22Rv1 (cell line): ENCODE data around the gene ODAD4.

Experiments used
- H3K27ac ChIP-seq: fragments of 450-650 bp; 2 replicates; pipeline ENCODE4 v1.5.1; 2017
- ZFX ChIP-seq: fragments of 450-650 bp; IDR thresholded peaks from 2 replicates; pipeline ENCODE4 v1.6.1; 2017; ENCODE audit warnings: antibody characterized with exemption, borderline replicate concordance
- TF ChIP-seq, protein P1 (sequence below): fragments of 450-650 bp; IDR thresholded peaks from 2 replicates; pipeline ENCODE4 v1.5.1; 2017; ENCODE audit warnings: mild to moderate bottlenecking

The ODAD4 gene

DNA sequence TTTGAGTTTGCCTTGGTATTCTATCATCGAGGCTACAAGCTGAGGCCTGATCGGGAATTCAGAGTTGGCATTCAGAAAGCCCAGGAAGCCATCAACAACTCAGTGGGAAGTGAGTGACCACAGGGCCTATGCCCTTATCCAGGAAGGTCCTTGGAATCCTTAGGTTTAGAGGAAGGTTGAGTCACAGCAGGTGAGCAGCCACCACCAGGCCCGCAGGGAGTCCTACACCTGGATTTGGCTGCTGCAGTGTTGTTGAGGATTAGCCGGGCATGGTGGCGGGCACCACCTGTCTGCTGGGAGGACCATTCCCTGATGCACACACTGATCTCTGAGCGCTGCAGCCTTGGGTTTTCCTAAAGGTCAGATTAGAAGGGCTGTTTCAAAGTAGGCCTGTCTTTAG is 5.2 kb downstream of the ODAD4 start:
- no peak overlapping the region for H3K27ac ChIP-seq
- TF ChIP-seq, protein P1, sequence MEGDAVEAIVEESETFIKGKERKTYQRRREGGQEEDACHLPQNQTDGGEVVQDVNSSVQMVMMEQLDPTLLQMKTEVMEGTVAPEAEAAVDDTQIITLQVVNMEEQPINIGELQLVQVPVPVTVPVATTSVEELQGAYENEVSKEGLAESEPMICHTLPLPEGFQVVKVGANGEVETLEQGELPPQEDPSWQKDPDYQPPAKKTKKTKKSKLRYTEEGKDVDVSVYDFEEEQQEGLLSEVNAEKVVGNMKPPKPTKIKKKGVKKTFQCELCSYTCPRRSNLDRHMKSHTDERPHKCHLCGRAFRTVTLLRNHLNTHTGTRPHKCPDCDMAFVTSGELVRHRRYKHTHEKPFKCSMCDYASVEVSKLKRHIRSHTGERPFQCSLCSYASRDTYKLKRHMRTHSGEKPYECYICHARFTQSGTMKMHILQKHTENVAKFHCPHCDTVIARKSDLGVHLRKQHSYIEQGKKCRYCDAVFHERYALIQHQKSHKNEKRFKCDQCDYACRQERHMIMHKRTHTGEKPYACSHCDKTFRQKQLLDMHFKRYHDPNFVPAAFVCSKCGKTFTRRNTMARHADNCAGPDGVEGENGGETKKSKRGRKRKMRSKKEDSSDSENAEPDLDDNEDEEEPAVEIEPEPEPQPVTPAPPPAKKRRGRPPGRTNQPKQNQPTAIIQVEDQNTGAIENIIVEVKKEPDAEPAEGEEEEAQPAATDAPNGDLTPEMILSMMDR: no peak
- TF ChIP-seq ZFX: no peak

DNA sequence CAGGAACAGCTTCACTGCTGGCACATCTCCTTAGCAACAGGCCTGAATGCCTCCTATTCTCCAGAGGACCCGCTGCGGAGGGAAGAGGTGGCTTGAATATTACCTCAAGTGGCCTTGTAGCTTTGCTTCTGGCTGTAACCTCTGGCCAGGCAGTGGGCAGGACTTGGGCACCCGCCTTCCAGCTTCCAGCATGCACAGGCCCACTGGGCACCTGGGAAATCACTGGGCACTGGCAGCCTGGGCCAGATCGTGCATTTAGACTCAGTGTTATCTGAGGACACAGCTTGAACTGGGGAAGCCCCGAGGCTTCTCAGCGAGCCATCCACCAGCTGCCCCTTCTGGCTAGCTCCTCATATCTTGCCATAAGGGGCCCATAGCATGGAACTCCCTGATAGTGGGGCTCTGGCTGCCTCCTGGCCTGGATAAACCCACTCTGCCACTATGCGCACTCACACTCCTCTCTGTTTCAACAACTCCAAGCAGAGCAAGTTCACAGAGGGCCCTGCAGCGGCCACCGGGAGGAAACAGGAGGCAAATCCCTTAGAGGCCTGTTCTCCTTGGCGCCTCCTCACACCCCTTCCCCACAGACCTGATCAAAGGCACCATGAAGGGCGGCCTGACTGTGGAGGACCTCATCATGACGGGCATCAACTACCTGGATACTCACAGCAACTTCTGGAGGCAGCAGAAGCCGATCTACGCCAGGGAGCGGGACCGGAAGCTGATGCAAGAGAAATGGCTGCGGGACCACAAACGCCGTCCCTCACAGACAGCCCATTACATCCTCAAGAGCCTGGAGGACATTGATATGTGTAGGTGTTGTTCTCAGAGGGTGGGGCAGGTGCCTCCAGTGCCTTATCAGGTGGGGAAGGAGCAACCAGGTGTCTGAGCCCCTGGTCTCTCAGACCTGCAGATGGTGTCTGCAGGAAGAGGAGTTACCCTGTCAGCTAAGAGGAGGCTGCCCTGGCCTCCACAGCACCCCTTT is 7.8 kb downstream of the ODAD4 start:
- no peak overlapping the region for H3K27ac ChIP-seq
- TF ChIP-seq, protein P1: no peak
- TF ChIP-seq ZFX: no peak

DNA sequence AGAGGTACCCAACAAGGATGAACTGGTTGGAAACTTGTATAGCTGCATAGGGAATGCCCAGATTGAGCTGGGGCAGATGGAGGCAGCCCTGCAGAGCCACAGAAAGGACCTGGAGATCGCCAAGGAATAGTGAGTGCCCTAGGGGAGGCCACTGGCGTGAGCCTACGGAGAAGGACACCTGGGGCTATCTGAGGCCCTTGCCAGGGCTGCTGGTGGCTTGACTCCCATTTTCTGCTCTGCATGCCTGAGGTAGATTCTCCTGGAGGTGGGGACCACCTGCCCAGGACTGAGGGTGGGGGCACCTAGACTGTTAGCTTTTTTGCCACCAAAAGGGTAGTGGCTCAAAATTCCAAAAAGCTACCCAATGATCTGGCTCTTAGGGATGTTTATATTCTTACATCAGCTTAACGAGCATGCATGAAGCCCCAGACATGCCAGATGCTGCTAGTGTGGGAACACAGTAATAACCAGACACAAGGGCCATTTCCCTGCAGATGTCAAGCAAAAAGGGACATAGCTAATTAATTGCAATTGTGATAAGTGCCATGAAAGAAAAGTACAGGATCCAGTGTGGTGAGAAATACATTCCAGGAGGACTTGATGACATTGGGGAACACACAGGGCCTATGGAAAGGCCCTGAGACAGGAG is 8.8 kb downstream of the ODAD4 start:
- H3K27ac ChIP-seq: no peak overlapping the region
- TF ChIP-seq ZFX: no peak
- TF ChIP-seq, protein P1: no peak

DNA sequence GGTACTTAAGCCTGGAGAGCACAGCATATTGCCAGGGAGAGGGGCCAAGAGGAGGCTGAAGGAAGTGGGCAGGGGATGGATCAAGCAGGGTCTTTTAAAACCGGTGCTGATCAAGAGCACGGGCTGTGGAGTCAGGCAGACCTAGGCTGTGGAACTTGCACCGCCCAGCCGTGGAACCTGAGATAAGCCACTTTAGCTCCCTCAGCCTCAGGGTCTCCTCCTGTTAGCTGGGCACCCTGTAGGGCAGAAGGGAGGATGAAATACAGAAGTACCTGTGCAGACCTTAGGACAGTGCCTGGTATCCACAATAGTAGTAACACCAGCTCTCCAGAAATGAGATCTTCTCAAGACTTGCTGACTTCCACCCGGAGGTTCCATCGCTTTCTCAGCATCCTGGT is 9.3 kb downstream of the ODAD4 start:
- no peak overlapping the region for H3K27ac ChIP-seq
- TF ChIP-seq ZFX: no peak
- TF ChIP-seq, protein P1: no peak

DNA sequence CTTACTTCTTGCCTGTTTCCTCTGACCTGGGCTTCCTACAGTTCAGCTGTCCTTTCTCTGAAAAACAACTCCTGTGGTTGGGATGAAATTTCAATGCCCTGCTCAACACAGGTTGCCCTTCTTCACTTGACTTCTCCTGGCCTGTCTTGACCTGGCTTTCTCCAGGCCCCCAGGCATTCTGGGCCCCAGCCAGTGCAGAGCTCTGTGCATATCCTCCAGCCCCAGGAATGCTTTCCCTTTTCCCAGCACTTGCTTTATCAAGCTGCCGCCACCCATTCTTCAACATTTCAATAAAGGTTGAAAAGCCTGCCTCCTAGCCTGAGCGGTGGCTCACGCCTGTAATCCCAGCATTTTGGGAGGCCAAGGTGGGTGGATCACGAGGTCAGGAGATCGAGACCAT is 10.8 kb downstream of the ODAD4 start:
- TF ChIP-seq, protein P1: no peak
- TF ChIP-seq ZFX: no peak
- no peak overlapping the region for H3K27ac ChIP-seq

DNA sequence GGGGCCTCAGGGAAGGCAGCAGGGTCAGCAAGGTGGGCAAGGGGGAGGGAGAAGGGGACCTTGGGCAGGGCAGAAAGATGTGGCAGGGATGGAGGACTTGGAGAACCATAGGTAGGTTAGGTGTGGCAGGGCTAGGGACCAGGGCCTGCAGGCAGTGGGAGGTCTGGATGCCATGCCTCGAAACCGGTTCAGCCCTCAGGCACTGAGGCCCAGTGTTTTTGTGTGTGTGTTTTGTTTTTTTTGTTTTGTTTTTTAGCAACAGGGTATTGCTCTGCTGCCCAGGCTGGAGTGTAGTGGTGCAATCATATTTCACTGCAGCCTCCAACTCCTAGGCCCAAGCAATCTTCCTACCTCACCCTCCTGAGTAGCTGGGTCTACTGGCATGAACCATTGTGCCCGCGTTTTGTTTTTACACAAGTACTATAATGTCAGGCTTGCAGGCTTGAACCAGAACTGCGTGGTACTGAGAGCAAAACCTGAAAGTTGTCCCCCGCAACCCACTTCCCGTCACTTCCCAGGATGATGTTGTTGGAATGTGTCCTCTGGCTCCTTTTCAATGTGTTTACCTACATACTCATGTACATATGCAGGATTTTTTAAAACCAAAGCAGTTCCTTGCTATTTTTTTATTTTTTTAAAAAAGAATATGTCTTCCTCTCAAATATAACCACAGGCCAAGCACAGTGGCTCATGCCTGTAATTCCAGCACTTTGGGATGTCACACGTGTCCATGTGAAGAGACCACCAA is 12.4 kb downstream of the ODAD4 start:
- H3K27ac ChIP-seq: no peak overlapping the region
- TF ChIP-seq ZFX: no peak
- TF ChIP-seq, protein P1: no peak
